Mesenchymal stem cell (in vitro differentiated cells and primary cell): ENCODE data around the gene ARHGAP24.
A peak's percentile ranks its signal among the peaks of the same experiment; 100 is the strongest.
"Not testable (repeated sequence)": the region's sequence is repeated elsewhere in the genome, so short reads cannot be mapped to it uniquely, and the experiment has no call there.

ENCODE experiments used
- DNase-seq: peaks from one replicate; pipeline ENCODE4 v3.0.0-alpha.2; 2013
- H2AFZ ChIP-seq: one replicate; pipeline ENCODE4 v1.6.1; 2013; ENCODE audit warnings: low read depth, mild to moderate bottlenecking, control low read depth, inconsistent platforms, low read length, moderate library complexity
- H2AK5ac ChIP-seq: 2 replicates; pipeline ENCODE4 v1.6.1; 2013; ENCODE audit warnings: low read length, moderate library complexity, mild to moderate bottlenecking, inconsistent platforms; ENCODE audit not compliant: severe bottlenecking
- H2BK120ac ChIP-seq: one replicate; pipeline ENCODE4 v1.6.1; 2013; ENCODE audit warnings: low read depth, mild to moderate bottlenecking, inconsistent platforms, low read length, moderate library complexity
- H2BK12ac ChIP-seq, 2 experiments: one replicate each; pipeline ENCODE4 v1.6.1; 2013; ENCODE audit warnings: inconsistent platforms in 2 of 2, low read length in 2 of 2, mild to moderate bottlenecking in 2 of 2, moderate library complexity in 2 of 2, control low read depth in 1 of 2
- H2BK15ac ChIP-seq: one replicate; pipeline ENCODE4 v1.6.1; 2013; ENCODE audit warnings: mild to moderate bottlenecking, low read depth, inconsistent platforms; ENCODE audit not compliant: poor library complexity, severe bottlenecking
- H2BK5ac ChIP-seq: 2 replicates; pipeline ENCODE4 v1.6.1; 2013; ENCODE audit warnings: low read depth, mild to moderate bottlenecking, low read length, control low read depth, inconsistent platforms; ENCODE audit not compliant: poor library complexity, severe bottlenecking
- H3K14ac ChIP-seq, 2 experiments: one replicate each; pipeline ENCODE4 v1.6.1; 2013; ENCODE audit warnings: inconsistent platforms in 2 of 2, low read length in 2 of 2, control low read depth in 1 of 2, mild to moderate bottlenecking in 1 of 2, moderate library complexity in 1 of 2
- H3K18ac ChIP-seq, 2 experiments: one replicate each; pipeline ENCODE4 v1.6.1; 2013; ENCODE audit warnings: inconsistent platforms in 2 of 2, low read length in 2 of 2, control low read depth in 1 of 2, low read depth in 1 of 2, mild to moderate bottlenecking in 1 of 2
- H3K23ac ChIP-seq, 2 experiments: one replicate each; pipeline ENCODE4 v1.6.1; 2013; ENCODE audit warnings: inconsistent platforms in 2 of 2, low read length in 2 of 2, mild to moderate bottlenecking in 2 of 2, moderate library complexity in 2 of 2, control low read depth in 1 of 2
- H3K27ac ChIP-seq: 2 replicates; pipeline ENCODE4 v1.5.1; 2013; ENCODE audit warnings: mild to moderate bottlenecking, moderate library complexity, low read length, control low read depth, inconsistent platforms; ENCODE audit not compliant: poor library complexity, severe bottlenecking
- H3K27me3 ChIP-seq, 2 experiments: 2 replicates each; pipeline versions ENCODE4 v1.6.1 to v1.7.0; 2013; ENCODE audit warnings: low read length in 2 of 2, mild to moderate bottlenecking in 2 of 2, moderate library complexity in 2 of 2, control low read depth in 1 of 2, inconsistent platforms in 1 of 2; ENCODE audit not compliant: control insufficient read depth in 1 of 2, insufficient read depth in 1 of 2
- H3K36me3 ChIP-seq, 2 experiments: 2 replicates each; pipeline versions ENCODE4 v1.6.1 to v1.7.0; 2013; ENCODE audit warnings: low read length in 2 of 2, control low read depth in 1 of 2, inconsistent platforms in 1 of 2, low read depth in 1 of 2, mild to moderate bottlenecking in 1 of 2; ENCODE audit not compliant: insufficient read depth in 2 of 2, control insufficient read depth in 1 of 2
- H3K4ac ChIP-seq, 2 experiments: one replicate each; pipeline ENCODE4 v1.6.1; 2013; ENCODE audit warnings: inconsistent platforms in 2 of 2, low read length in 2 of 2, mild to moderate bottlenecking in 2 of 2, moderate library complexity in 2 of 2, control low read depth in 1 of 2, low read depth in 1 of 2
- H3K4me1 ChIP-seq: 2 replicates; pipeline ENCODE4 v1.6.1; 2013; ENCODE audit warnings: low read depth, low read length, control low read depth; ENCODE audit not compliant: control insufficient read depth, insufficient read depth
- H3K4me2 ChIP-seq: 2 replicates; pipeline ENCODE4 v1.6.1; 2013; ENCODE audit warnings: low read length, mild to moderate bottlenecking, inconsistent platforms; ENCODE audit not compliant: poor library complexity, severe bottlenecking
- H3K4me3 ChIP-seq, 2 experiments: 2 replicates each; pipeline versions ENCODE4 v1.5.1 to v1.7.0; 2013; ENCODE audit warnings: low read length in 2 of 2, mild to moderate bottlenecking in 2 of 2, control low read depth in 1 of 2, low read depth in 1 of 2; ENCODE audit not compliant: insufficient read depth in 1 of 2
- H3K79me1 ChIP-seq: replicated peaks from 2 replicates; pipeline ENCODE4 v1.6.1; 2013; ENCODE audit warnings: mild to moderate bottlenecking, control low read depth, low read length, inconsistent platforms; ENCODE audit not compliant: poor library complexity, severe bottlenecking
- H3K9ac ChIP-seq: 2 replicates; pipeline ENCODE4 v1.7.0; 2013; ENCODE audit warnings: mild to moderate bottlenecking, low read length, moderate library complexity
- H3K9me3 ChIP-seq: 2 replicates; pipeline ENCODE4 v1.7.0; 2013; ENCODE audit warnings: mild to moderate bottlenecking, low read length; ENCODE audit not compliant: control insufficient read depth
- H4K8ac ChIP-seq: one replicate; pipeline ENCODE4 v1.6.1; 2013; ENCODE audit warnings: inconsistent platforms, mild to moderate bottlenecking, low read length, moderate library complexity
- H4K91ac ChIP-seq: one replicate; pipeline ENCODE4 v1.6.1; 2013; ENCODE audit warnings: mild to moderate bottlenecking, low read length, inconsistent platforms
- WGBS: methylation state at CpG from one replicate; pipeline ENCODE4 v1.1.7; 2013; ENCODE audit warnings: mixed read lengths; 5-methylcytosine and 5-hydroxymethylcytosine counted together

The ARHGAP24 gene

DNA sequence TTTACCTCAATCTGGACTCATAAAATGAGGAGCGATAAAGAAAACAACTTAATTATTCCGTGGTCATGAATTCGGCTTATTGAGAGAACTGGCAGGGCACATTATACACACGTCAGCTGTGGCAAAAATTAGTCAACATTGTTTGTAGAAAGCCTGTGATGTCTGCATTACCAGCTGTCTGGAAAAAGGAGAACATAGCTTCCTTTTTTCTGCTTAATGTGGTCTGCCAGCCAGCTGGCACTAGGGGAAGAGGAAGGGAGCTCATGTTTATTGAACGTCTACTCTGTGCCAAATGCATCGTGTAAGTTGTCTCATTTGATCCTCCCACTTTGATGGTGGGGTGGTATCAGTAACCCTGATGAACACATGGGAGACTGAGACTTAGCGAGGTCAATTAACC is 367.6 kb downstream of the ARHGAP24 start:
- Histone ChIP-seq H3K36me3 (peaks cover 0 to 26% of the 10 kb centered on the region in 2 experiments), H4K8ac (peak overlapping the region; percentile 27)

GRCh38 chr4:85853740-85854139 is 378.8 kb downstream of the ARHGAP24 start:
- not testable (repeated sequence) for H3K9me3 ChIP-seq, H3K4me1 ChIP-seq, H2BK12ac ChIP-seq, H2BK15ac ChIP-seq, H3K27me3 ChIP-seq, H3K4me2 ChIP-seq, H4K91ac ChIP-seq, H4K8ac ChIP-seq, H2BK5ac ChIP-seq, H3K36me3 ChIP-seq, H2AK5ac ChIP-seq, H2BK120ac ChIP-seq, H3K14ac ChIP-seq, H3K23ac ChIP-seq, H3K79me1 ChIP-seq, H3K9ac ChIP-seq, H3K4me3 ChIP-seq, H3K27ac ChIP-seq, H2AFZ ChIP-seq, H3K4ac ChIP-seq, DNase-seq, H3K18ac ChIP-seq
- WGBS, result 100% methylated on average over 1 of the region's 6 CpGs

More for the DNA sequence above, 367.6 kb downstream of the ARHGAP24 start:
- Histone ChIP-seq H2BK15ac (no peak overlapping the region), H3K9me3 (no peaks in the 10 kb centered on the region), H2AK5ac (no peak overlapping the region), H2BK5ac (no peak overlapping the region), H2BK120ac (no peak overlapping the region), H3K4me1 (no peaks in the 10 kb centered on the region), H3K27ac (no peak overlapping the region), H3K23ac (no peak overlapping the region), H2BK12ac (no peak overlapping the region), H3K4me3 (no peak overlapping the region), H3K4ac (no peak overlapping the region), H4K91ac (no peak overlapping the region), H3K18ac (no peak overlapping the region), H3K27me3 (no peaks in the 10 kb centered on the region), H3K79me1 (peaks cover 9% of the 10 kb centered on the region), H3K14ac (no peak overlapping the region), H2AFZ (no peak overlapping the region), H3K4me2 (no peak overlapping the region), H3K9ac (no peak overlapping the region)
- WGBS, result 89% methylated on average over 7 of the region's 7 CpGs
- peak; percentile 42 for DNase-seq

- WGBS, result 91% methylated on average over 2 of the region's 2 CpGs
- Histone ChIP-seq H2AFZ (no peak overlapping the region), H3K4ac (no peak overlapping the region), H3K23ac (no peak overlapping the region), H3K4me3 (no peak overlapping the region), H2BK120ac (no peak overlapping the region), H2AK5ac (no peak overlapping the region), H3K36me3 (peaks cover 0 to 7% of the 10 kb centered on the region in 2 experiments), H2BK12ac (no peak overlapping the region), H2BK5ac (no peak overlapping the region), H3K79me1 (peaks cover 5% of the 10 kb centered on the region), H2BK15ac (no peak overlapping the region), H3K14ac (no peak overlapping the region), H3K9me3 (no peaks in the 10 kb centered on the region), H3K4me1 (no peaks in the 10 kb centered on the region), H3K4me2 (no peak overlapping the region), H3K9ac (no peak overlapping the region), H3K27me3 (no peaks in the 10 kb centered on the region), H3K27ac (no peak overlapping the region), H4K8ac (no peak overlapping the region), H4K91ac (no peak overlapping the region), H3K18ac (no peak overlapping the region)
- DNase-seq, result no peak
These were observed 379.6 kb downstream of the ARHGAP24 start for GRCh38 chr4:85854546-85854945.

GRCh38 chr4:85860066-85860740 is 385.3 kb downstream of the ARHGAP24 start:
- H3K9me3 ChIP-seq, result no peaks in the 10 kb centered on the region
- 60% methylated on average over 4 of the region's 6 CpGs for WGBS
- no peak overlapping the region for H2AK5ac ChIP-seq
- no peaks in the 10 kb centered on the region for H3K4me1 ChIP-seq
- H3K27ac ChIP-seq, result no peak overlapping the region
- peaks cover 0 to 5% of the 10 kb centered on the region in 2 experiments for H3K36me3 ChIP-seq
- no peak for DNase-seq
- H2BK12ac ChIP-seq, result no peak overlapping the region
- no peak overlapping the region for H4K8ac ChIP-seq
- no peaks in the 10 kb centered on the region for H3K27me3 ChIP-seq
- peak overlapping the region; percentile 55 for H3K9ac ChIP-seq
- no peak overlapping the region for H2BK15ac ChIP-seq
- H3K4ac ChIP-seq, result no peak overlapping the region
- no peak overlapping the region for H3K4me2 ChIP-seq
- H3K4me3 ChIP-seq, result peak overlapping the region in 1 of 2 experiments; percentile 44
- no peak overlapping the region for H4K91ac ChIP-seq
- no peak overlapping the region for H3K23ac ChIP-seq
- H2BK5ac ChIP-seq, result no peak overlapping the region
- no peak overlapping the region for H3K14ac ChIP-seq
- H3K79me1 ChIP-seq, result no peaks in the 10 kb centered on the region
- H3K18ac ChIP-seq, result no peak overlapping the region
- H2BK120ac ChIP-seq, result no peak overlapping the region
- H2AFZ ChIP-seq, result no peak overlapping the region
